WTC11 (cell line): ENCODE measurements around the gene PCDHB15. TPM values are rescaled to one million over a fixed set of nuclear protein-coding genes. Genes with fewer than 3 reads are reported as not detected.
"Not testable (repeated sequence)": the region's sequence is repeated elsewhere in the genome, so short reads cannot be mapped to it uniquely, and the experiment has no call there.

Source experiments
- ATAC-seq: fragments of 200-7000 bp; cut with Tn5 transposase; 2 replicates; pipeline ENCODE4 v1.10.0; 2021; ENCODE audit warnings: mild to moderate bottlenecking, moderate library complexity
- CTCF ChIA-PET: fragments of 300-600 bp; sonication (Branson Sonifier 250); formaldehyde crosslinking; loops from one replicate; lab custom pipeline; 2021; ENCODE audit warnings: antibody characterized with exemption; lab: Charles Lee
- POLR2A ChIA-PET: fragments of 350-600 bp; sonication (Branson Sonifier 250); formaldehyde crosslinking; loops from one replicate; lab custom pipeline; 2021; ENCODE audit warnings: antibody characterized with exemption; lab: Charles Lee
- DNase-seq: peaks from one replicate; pipeline ENCODE4 v3.0.0; 2021; ENCODE audit warnings: low spot score
- H3K27ac Mint-ChIP-seq: 2 replicates; pipeline ENCODE4 v1.8.0; 2021; ENCODE audit warnings: mixed read lengths
- H3K27me3 Mint-ChIP-seq: 2 replicates; pipeline ENCODE4 v1.8.0; 2021; ENCODE audit warnings: low read depth, mild to moderate bottlenecking, moderate library complexity, mixed read lengths
- H3K36me3 Mint-ChIP-seq: 2 replicates; pipeline ENCODE4 v1.8.0; 2021; ENCODE audit warnings: mixed read lengths
- H3K4me1 Mint-ChIP-seq: 2 replicates; pipeline ENCODE4 v1.8.0; 2022; ENCODE audit warnings: mixed read lengths
- H3K4me3 Mint-ChIP-seq: 2 replicates; pipeline ENCODE4 v1.8.0; 2021; ENCODE audit warnings: mild to moderate bottlenecking, moderate library complexity, mixed read lengths
- H3K9me3 Mint-ChIP-seq: 2 replicates; pipeline ENCODE4 v1.8.0; 2021; ENCODE audit warnings: mixed read lengths
- CDX4 ChIP-seq: fragments of 250-450 bp; sonication (Bioruptor Pico); IDR thresholded peaks from 2 replicates; pipeline ENCODE4 v1.9.0; 2021; ENCODE audit warnings: moderate library complexity, mild to moderate bottlenecking, inconsistent platforms, borderline replicate concordance
- CTCF ChIP-seq: fragments of 200-600 bp; IDR thresholded peaks from 2 replicates; pipeline ENCODE4 v1.8.0; 2022; ENCODE audit warnings: antibody characterized with exemption
- ESRRA ChIP-seq: sonication (generic); formaldehyde crosslinking; IDR thresholded peaks from 2 replicates; pipeline ENCODE4 v1.8.1; 2022; ENCODE audit warnings: mild to moderate bottlenecking, missing genetic modification reagents, borderline replicate concordance
- HMGXB4 ChIP-seq: sonication (generic); formaldehyde crosslinking; IDR thresholded peaks from 2 replicates; pipeline ENCODE4 v1.8.1; 2023; ENCODE audit warnings: mild to moderate bottlenecking, moderate library complexity, missing genetic modification reagents
- SMAD4 ChIP-seq: sonication (generic); formaldehyde crosslinking; IDR thresholded peaks from 2 replicates; pipeline ENCODE4 v1.8.0; 2022; ENCODE audit warnings: mild to moderate bottlenecking, missing genetic modification reagents
- SOX15 ChIP-seq: fragments of 250-450 bp; sonication (Bioruptor Pico); IDR thresholded peaks from 2 replicates; pipeline ENCODE4 v1.9.0; 2021; ENCODE audit warnings: mild to moderate bottlenecking
- total RNA-seq: library from RNA; stranded (reverse); gene quantifications from 3 replicates; pipeline ENCODE4 v1.2.3, GENCODE V29; 2021

PCDHB15 gene
- total RNA-seq, 1 experiment from 2014 or later = 8.4 TPM

GRCh38 chr5:141196363-141196762 is 48.8 kb upstream of the PCDHB15 start (continued):
- TF ChIP-seq HMGXB4 = no peak

- DNase-seq = no peak
- no peak for TF ChIP-seq ESRRA (CRISPR knock-in tag)
- TF ChIP-seq CTCF = peak; percentile 32; the same call in 1 of the 2 replicates
- H3K4me3 Mint-ChIP-seq = peak within 1 kb of the TSS; percentile 24
- ATAC-seq = peak; percentile 67
- ChIA-PET CTCF (interaction anchor here (0.6 to 2.4 kb wide), 44 partner anchors 9 to 368 kb away, joined by 3 to 29 read pairs (median 5); partner anchors contain the start of genes PCDHAC1, PCDHB12, PCDHB13 and PCDHB14), POLR2A (no interaction called here)
- peaks cover 27% of the 10 kb centered on the region for H3K9me3 Mint-ChIP-seq
- H3K27ac Mint-ChIP-seq = no peak within 1 kb of the TSS
- no peaks in the 10 kb centered on the region; the same call in 1 of the 2 replicates for H3K27me3 Mint-ChIP-seq
- peaks cover 7% of the 10 kb centered on the region for H3K4me1 Mint-ChIP-seq
- H3K36me3 Mint-ChIP-seq = peaks cover 19% of the 10 kb centered on the region
Measured at GRCh38 chr5:141199359-141200235, 45.6 kb upstream of the PCDHB15 start, which contains the start of gene PCDHB11. Gene PCDHB11 (plus strand): TSS chr5:141199627. CDS start chr5:141199775, 148 bp downstream.

GRCh38 chr5:141201126-141201525 is 44.1 kb upstream of the PCDHB15 start:
- ATAC-seq, POLR2A ChIA-PET, H3K4me3 Mint-ChIP-seq, DNase-seq, H3K27me3 Mint-ChIP-seq, H3K4me1 Mint-ChIP-seq, H3K27ac Mint-ChIP-seq: not testable (repeated sequence)
- CTCF ChIA-PET = interaction anchor here (1.0 kb wide), 1 partner anchor 19 kb away, joined by 4 read pairs; the partner anchor contains the start of gene PCDHB16
- Mint-ChIP-seq H3K36me3 (peaks cover 17% of the 10 kb centered on the region), H3K9me3 (peaks cover 21% of the 10 kb centered on the region)

- H3K9me3 Mint-ChIP-seq = peaks cover 15% of the 10 kb centered on the region
- H3K4me1 Mint-ChIP-seq, DNase-seq, H3K4me3 Mint-ChIP-seq, H3K27me3 Mint-ChIP-seq, POLR2A ChIA-PET, H3K27ac Mint-ChIP-seq, ATAC-seq: not testable (repeated sequence)
- peaks cover 12% of the 10 kb centered on the region for H3K36me3 Mint-ChIP-seq
- CTCF ChIA-PET = interaction anchor here (0.8 to 3.8 kb wide), 5 partner anchors 19 to 52 kb away, joined by 3 to 12 read pairs (median 4); partner anchors contain the start of genes PCDHB14, PCDHB15, PCDHB16 and PCDHB6
Measured at GRCh38 chr5:141201646-141202045, 43.5 kb upstream of the PCDHB15 start.

- Mint-ChIP-seq H3K27me3 (peaks cover 3% of the 10 kb centered on the region), H3K4me1 (peaks cover 4% of the 10 kb centered on the region), H3K27ac (no peak within 1 kb of the TSS), H3K4me3 (peak within 1 kb of the TSS; percentile 72), H3K36me3 (peaks cover 7% of the 10 kb centered on the region), H3K9me3 (peaks cover 7% of the 10 kb centered on the region; the same call in 1 of the 2 replicates)
- no peak for TF ChIP-seq SOX15 (CRISPR knock-in tag)
- no peak for TF ChIP-seq CDX4 (CRISPR knock-in tag)
- no peak for TF ChIP-seq ESRRA (CRISPR knock-in tag)
- no peak for TF ChIP-seq SMAD4 (CRISPR knock-in tag)
- TF ChIP-seq CTCF = 0 out of 2 replicates have a peak, but pooled peaks have one; percentile 27
- DNase-seq = peak; percentile 54
- ChIA-PET CTCF (interaction anchor here (0.7 to 2.6 kb wide), 27 partner anchors 9 to 384 kb away, joined by 3 to 18 read pairs (median 5); partner anchors contain the start of genes PCDHB10, PCDHB11, PCDHB14 and PCDHB15), POLR2A (interaction anchor here (0.6 kb wide), 1 partner anchor 274 kb away, joined by 4 read pairs; no protein-coding TSS in a partner anchor)
- peak; percentile 73 for ATAC-seq
Measured at GRCh38 chr5:141208478-141208877, 36.7 kb upstream of the PCDHB15 start, which contains the start of gene PCDHB12. Gene PCDHB12 (plus strand): TSS chr5:141208719. CDS start chr5:141208908, 189 bp downstream.

GRCh38 chr5:141210281-141210680 is 34.9 kb upstream of the PCDHB15 start:
- H3K27ac Mint-ChIP-seq, ATAC-seq, H3K27me3 Mint-ChIP-seq, H3K4me3 Mint-ChIP-seq, DNase-seq, CTCF ChIA-PET, POLR2A ChIA-PET, H3K4me1 Mint-ChIP-seq: not testable (repeated sequence)
- Mint-ChIP-seq H3K9me3 (peaks cover 16% of the 10 kb centered on the region), H3K36me3 (peaks cover 16% of the 10 kb centered on the region)

GRCh38 chr5:141210849-141211248 is 34.3 kb upstream of the PCDHB15 start:
- H3K27ac Mint-ChIP-seq, ATAC-seq, H3K27me3 Mint-ChIP-seq, POLR2A ChIA-PET, CTCF ChIA-PET, DNase-seq, H3K4me1 Mint-ChIP-seq, H3K4me3 Mint-ChIP-seq: not testable (repeated sequence)
- H3K36me3 Mint-ChIP-seq = peaks cover 18% of the 10 kb centered on the region
- H3K9me3 Mint-ChIP-seq = peaks cover 18% of the 10 kb centered on the region
